Left lung (tissue), 10 donors: ENCODE measurements around the gene ALG14. TPM values are rescaled to one million over a fixed set of nuclear protein-coding genes. Genes with fewer than 3 reads are reported as not detected.

Source experiments
- ATAC-seq: fragments of 200-7000 bp; cut with Tn5 transposase; one replicate; pipeline ENCODE4 v1.9.1; 2020; ENCODE audit warnings: moderate library complexity
- DNase-seq, 4 donors: peaks; one replicate each; pipeline ENCODE4 v3.0.0-alpha.2; 2013 to 2020
- H3K27ac ChIP-seq, 2 donors: fragments of 200-600 bp; sonication (generic) in 1 of 2; one replicate each; pipeline versions ENCODE4 v1.5.0 to v1.8.0; 2020 to 2021
- H3K27me3 ChIP-seq, 2 donors: fragments of 200-600 bp; sonication (generic) in 1 of 2; one replicate each; pipeline versions ENCODE4 v1.5.0 to v1.8.0; 2020 to 2021
- H3K36me3 ChIP-seq, 2 donors: fragments of 200-600 bp; sonication (generic) in 1 of 2; one replicate each; pipeline versions ENCODE4 v1.5.0 to v1.8.0; 2020 to 2021
- H3K4me1 ChIP-seq, 2 donors: fragments of 200-600 bp; one replicate each; pipeline ENCODE4 v1.8.0; 2021
- H3K4me3 ChIP-seq, 2 donors: fragments of 200-600 bp; sonication (generic) in 1 of 2; one replicate each; pipeline versions ENCODE4 v1.5.0 to v1.8.0; 2020 to 2021; ENCODE audit warnings: mild to moderate bottlenecking in 1 of 2
- H3K9me3 ChIP-seq, 2 donors: fragments of 200-600 bp; sonication (generic) in 1 of 2; one replicate each; pipeline versions ENCODE4 v1.5.0 to v1.8.0; 2020 to 2021
- intact Hi-C, 2 donors: fragments of 100-400 bp; cut with DNase I; formaldehyde crosslinking; loops; one replicate each; pipeline versions ENCODE4 v1.11.2 to v1.14.2; 2022
- polyA plus RNA-seq, 6 donors: library from polyadenylated mRNA; unstranded; fragments of 120-200 nt; gene quantifications; one replicate each; pipeline ENCODE4 v1.2.1, GENCODE V29; 2013; ENCODE audit not compliant: insufficient read length in 6 of 6
- total RNA-seq, 2 donors: library from RNA; stranded (reverse); fragmentation: NEBNext Ultra II Directional; extraction: Animal tissue kit (Norgen Biotek cat#: 25700); gene quantifications; one replicate each; pipeline ENCODE4 v1.2.1, GENCODE V29; 2021
- TF ChIP-seq, protein P1 (sequence below), 2 donors: fragments of 200-600 bp; sonication (generic) in 1 of 2; IDR thresholded peaks; one replicate each; pipeline versions ENCODE4 v1.5.0 to v1.8.0; 2021; ENCODE audit warnings: antibody characterized with exemption in 2 of 2
- donor health status: DM: no; HTN: yes; CAD: no.
- donor health status: DM: no; HTN: no; CAD: no.

The ALG14 gene
- total and polyA plus RNA-seq, 8 donors, result 5.1 to 13.4 (median 10.1) TPM

- DNase-seq (no peak), ATAC-seq (no peak)
- H3K27ac ChIP-seq, result no peak overlapping the region
- no peaks in the 10 kb centered on the region for H3K9me3 ChIP-seq
- peaks cover 0 to 28% of the 10 kb centered on the region in 2 donors for H3K4me1 ChIP-seq
- no peaks in the 10 kb centered on the region for H3K36me3 ChIP-seq
- H3K27me3 ChIP-seq, result no peaks in the 10 kb centered on the region
- TF ChIP-seq, protein P1, sequence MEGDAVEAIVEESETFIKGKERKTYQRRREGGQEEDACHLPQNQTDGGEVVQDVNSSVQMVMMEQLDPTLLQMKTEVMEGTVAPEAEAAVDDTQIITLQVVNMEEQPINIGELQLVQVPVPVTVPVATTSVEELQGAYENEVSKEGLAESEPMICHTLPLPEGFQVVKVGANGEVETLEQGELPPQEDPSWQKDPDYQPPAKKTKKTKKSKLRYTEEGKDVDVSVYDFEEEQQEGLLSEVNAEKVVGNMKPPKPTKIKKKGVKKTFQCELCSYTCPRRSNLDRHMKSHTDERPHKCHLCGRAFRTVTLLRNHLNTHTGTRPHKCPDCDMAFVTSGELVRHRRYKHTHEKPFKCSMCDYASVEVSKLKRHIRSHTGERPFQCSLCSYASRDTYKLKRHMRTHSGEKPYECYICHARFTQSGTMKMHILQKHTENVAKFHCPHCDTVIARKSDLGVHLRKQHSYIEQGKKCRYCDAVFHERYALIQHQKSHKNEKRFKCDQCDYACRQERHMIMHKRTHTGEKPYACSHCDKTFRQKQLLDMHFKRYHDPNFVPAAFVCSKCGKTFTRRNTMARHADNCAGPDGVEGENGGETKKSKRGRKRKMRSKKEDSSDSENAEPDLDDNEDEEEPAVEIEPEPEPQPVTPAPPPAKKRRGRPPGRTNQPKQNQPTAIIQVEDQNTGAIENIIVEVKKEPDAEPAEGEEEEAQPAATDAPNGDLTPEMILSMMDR (IDR thresholded peaks at IDR 0.05), result no peak
- intact Hi-C loops, result loop anchor here in 1 of 2 donors (10.0 kb wide), 1 partner anchor 125 kb away; no protein-coding TSS in a partner anchor
- no peak overlapping the region for H3K4me3 ChIP-seq
These were observed 33.3 kb downstream of the ALG14 start for GRCh38 chr1:95039360-95040031.

GRCh38 chr1:95035536-95035935, 37.2 kb downstream of the ALG14 start:
- Histone ChIP-seq H3K27me3 (no peaks in the 10 kb centered on the region), H3K27ac (no peak overlapping the region), H3K4me3 (no peak overlapping the region), H3K36me3 (no peaks in the 10 kb centered on the region), H3K4me1 (peaks cover 0 to 2% of the 10 kb centered on the region in 2 donors), H3K9me3 (no peaks in the 10 kb centered on the region)
- intact Hi-C loops, result loop anchor here in 1 of 2 donors (10.0 kb wide), 1 partner anchor 121 kb away; no protein-coding TSS in a partner anchor
- TF ChIP-seq, protein P1 (IDR thresholded peaks at IDR 0.05), result no peak
- ATAC-seq, result no peak
- no peak for DNase-seq

DNA sequence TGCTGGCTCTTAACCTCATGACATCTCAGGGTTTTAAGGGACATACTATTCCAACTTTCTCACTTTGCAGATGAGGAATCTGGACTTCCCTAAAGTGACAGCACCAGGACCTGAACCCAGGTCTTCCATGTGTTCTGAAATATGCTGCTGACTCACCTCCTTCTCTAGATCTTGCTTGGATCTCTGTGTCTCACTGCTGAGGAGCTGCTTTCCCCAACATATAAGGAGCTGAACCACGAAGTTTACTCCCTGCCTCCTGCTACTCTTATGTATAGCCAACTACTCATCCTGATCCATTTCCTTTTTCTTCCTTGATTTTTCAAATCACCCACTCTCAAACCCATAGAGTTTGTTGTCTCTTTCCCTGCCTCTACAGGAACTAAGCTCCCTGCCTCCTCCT, 38.2 kb downstream of the ALG14 start:
- Histone ChIP-seq H3K9me3 (no peaks in the 10 kb centered on the region), H3K4me1 (peaks cover 0 to 2% of the 10 kb centered on the region in 2 donors), H3K36me3 (no peaks in the 10 kb centered on the region), H3K27me3 (no peaks in the 10 kb centered on the region), H3K4me3 (no peak overlapping the region), H3K27ac (no peak overlapping the region)
- intact Hi-C loops, result loop anchor here in 1 of 2 donors (10.0 kb wide), 1 partner anchor 120 kb away; no protein-coding TSS in a partner anchor
- TF ChIP-seq, protein P1 (IDR thresholded peaks at IDR 0.05), result no peak
- DNase-seq (no peak), ATAC-seq (no peak)

DNA sequence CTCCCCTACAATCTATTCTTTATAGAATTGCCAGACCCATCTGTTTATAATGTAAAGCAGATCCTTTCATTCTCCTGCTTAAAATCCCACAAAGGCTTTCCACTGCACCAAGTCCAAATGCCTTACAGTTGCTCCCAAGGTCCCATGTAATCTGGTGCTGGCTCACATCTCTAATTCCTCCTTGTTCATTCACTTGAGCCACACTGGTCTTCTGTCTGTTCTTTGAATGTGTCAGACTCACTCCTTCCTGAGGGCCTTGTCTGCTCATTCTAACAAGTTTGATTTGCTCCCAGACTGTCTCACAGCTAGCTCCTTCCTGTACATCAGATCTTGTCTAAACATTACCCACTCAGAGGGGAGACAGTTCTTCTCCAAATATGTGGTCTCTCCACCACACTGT, 38.9 kb downstream of the ALG14 start:
- TF ChIP-seq, protein P1 (IDR thresholded peaks at IDR 0.05), result no peak
- no peak overlapping the region for H3K27ac ChIP-seq
- DNase-seq (no peak), ATAC-seq (no peak)
- peaks cover 0 to 6% of the 10 kb centered on the region in 2 donors for H3K9me3 ChIP-seq
- H3K4me1 ChIP-seq, result peaks cover 0 to 2% of the 10 kb centered on the region in 2 donors
- intact Hi-C loops, result loop anchor here in 1 of 2 donors (10.0 kb wide), 1 partner anchor 119 kb away; no protein-coding TSS in a partner anchor
- H3K36me3 ChIP-seq, result no peaks in the 10 kb centered on the region
- H3K27me3 ChIP-seq, result no peaks in the 10 kb centered on the region
- no peak overlapping the region for H3K4me3 ChIP-seq

GRCh38 chr1:95029532-95029931, 43.2 kb downstream of the ALG14 start:
- H3K4me1 ChIP-seq, result no peaks in the 10 kb centered on the region

More at GRCh38 chr1:95029532-95029931, 43.2 kb downstream of the ALG14 start:
- no peaks in the 10 kb centered on the region for H3K36me3 ChIP-seq
- TF ChIP-seq, protein P1 (IDR thresholded peaks at IDR 0.05), result no peak
- peaks cover 0 to 7% of the 10 kb centered on the region in 2 donors for H3K9me3 ChIP-seq
- no peak for DNase-seq
- ATAC-seq, result no peak
- intact Hi-C loops, result no loop called here
- no peak overlapping the region for H3K4me3 ChIP-seq
- H3K27ac ChIP-seq, result no peak overlapping the region
- H3K27me3 ChIP-seq, result no peaks in the 10 kb centered on the region
